B cell (primary cell): ENCODE measurements around the gene ERICH3. TPM values are rescaled to one million over a fixed set of nuclear protein-coding genes. Genes with fewer than 3 reads are reported as not detected.

Source experiments
- ATAC-seq: fragments of 200-7000 bp; cut with Tn5 transposase; one replicate; pipeline ENCODE4 v1.10.0; 2021; ENCODE audit warnings: low read depth, mild to moderate bottlenecking, moderate number of reproducible peaks, moderate library complexity
- CTCF ChIA-PET: fragments of 350-600 bp; sonication (Branson Sonifier 250); formaldehyde crosslinking; loops from one replicate; lab custom pipeline; 2021; ENCODE audit warnings: antibody characterized with exemption, inconsistent platforms; lab: Charles Lee
- POLR2A ChIA-PET: fragments of 350-600 bp; sonication (Branson Sonifier 250); formaldehyde crosslinking; loops from one replicate; lab custom pipeline; 2021; ENCODE audit warnings: antibody characterized with exemption; lab: Charles Lee
- DNase-seq: peaks from one replicate; pipeline ENCODE4 v3.0.0; 2013
- H2AFZ ChIP-seq: 2 replicates; pipeline ENCODE4 v1.6.1; 2012; ENCODE audit warnings: mild to moderate bottlenecking, low read depth, low read length; ENCODE audit not compliant: insufficient read depth, poor library complexity, severe bottlenecking
- H3K27ac ChIP-seq, 2 donors: 1 replicate in 1 of 2; 2 replicates in 1 of 2; pipeline ENCODE4 v1.5.1; 2012 to 2013; ENCODE audit warnings: low read length in 2 of 2, mild to moderate bottlenecking in 2 of 2, moderate library complexity in 1 of 2
- H3K27me3 ChIP-seq, 4 experiments: fragments of 200-600 bp in 1 of 4; sonication (generic) in 1 of 4; replicated peaks in 1 of 4; 1 replicate in 2 of 4; 2 replicates in 2 of 4; pipeline versions ENCODE4 v1.6.1 to v1.7.0; 2013 to 2016; ENCODE audit warnings: low read length in 3 of 4, mild to moderate bottlenecking in 2 of 4, mixed read lengths in 1 of 4, moderate library complexity in 1 of 4; ENCODE audit not compliant: insufficient read depth in 4 of 4, control insufficient read depth in 3 of 4; ENCODE audit errors: control extremely low read depth in 1 of 4
- H3K36me3 ChIP-seq, 2 experiments: replicated peaks in 1 of 2; 1 replicate in 1 of 2; 2 replicates in 1 of 2; pipeline versions ENCODE4 v1.6.1 to v1.7.1; 2013; ENCODE audit warnings: low read length in 1 of 2; ENCODE audit not compliant: insufficient read depth in 2 of 2, control insufficient read depth in 1 of 2; ENCODE audit errors: control extremely low read depth in 1 of 2, extremely low read depth in 1 of 2
- H3K4me1 ChIP-seq, 2 donors: fragments of 200-600 bp in 1 of 2; sonication (generic) in 1 of 2; 1 replicate in 1 of 2; 2 replicates in 1 of 2; pipeline versions ENCODE4 v1.5.1 to v1.6.1; 2013 to 2017; ENCODE audit warnings: low read length in 2 of 2; ENCODE audit not compliant: control insufficient read depth in 2 of 2, insufficient read depth in 2 of 2
- H3K4me2 ChIP-seq: replicated peaks from 2 replicates; pipeline ENCODE3; 2012; ENCODE audit warnings: mild to moderate bottlenecking, low read depth, low read length; ENCODE audit not compliant: poor library complexity, severe bottlenecking
- H3K4me3 ChIP-seq, 5 experiments: fragments of 200-600 bp in 1 of 5; sonication (generic) in 1 of 5; 1 replicate in 3 of 5; 2 replicates in 2 of 5; pipeline versions ENCODE4 v1.5.1 to v1.7.0; 2011 to 2016; ENCODE audit warnings: low read length in 4 of 5, mild to moderate bottlenecking in 4 of 5, low read depth in 2 of 5, control low read depth in 1 of 5, moderate library complexity in 1 of 5; ENCODE audit not compliant: insufficient read depth in 1 of 5; ENCODE audit errors: control extremely low read depth in 1 of 5, extremely low read depth in 1 of 5
- H3K79me2 ChIP-seq: fragments of 200-600 bp; sonication (generic); one replicate; pipeline ENCODE4 v1.6.0; 2016; ENCODE audit warnings: low read length; ENCODE audit not compliant: control insufficient read depth, insufficient read depth
- H3K9ac ChIP-seq: fragments of 200-600 bp; sonication (generic); 2 replicates; pipeline ENCODE4 v1.6.1; 2017; ENCODE audit warnings: mild to moderate bottlenecking, low read length, moderate library complexity
- H3K9me3 ChIP-seq, 3 donors: one replicate each; pipeline versions ENCODE4 v1.6.1 to v1.7.1; 2013; ENCODE audit warnings: low read length in 2 of 3; ENCODE audit not compliant: control insufficient read depth in 2 of 3, insufficient read depth in 1 of 3; ENCODE audit errors: control extremely low read depth in 1 of 3
- H4K20me1 ChIP-seq: 2 replicates; pipeline ENCODE4 v1.6.0; 2012; ENCODE audit warnings: mild to moderate bottlenecking, low read length; ENCODE audit not compliant: insufficient read depth, control insufficient read depth, poor library complexity, severe bottlenecking
- H3K27ac Mint-ChIP-seq: one replicate; pipeline ENCODE4 v1.8.0; 2021; ENCODE audit warnings: mixed read lengths
- H3K27me3 Mint-ChIP-seq: one replicate; pipeline ENCODE4 v1.8.0; 2021; ENCODE audit warnings: mixed read lengths
- H3K4me1 Mint-ChIP-seq: one replicate; pipeline ENCODE4 v1.8.0; 2021; ENCODE audit warnings: mixed read lengths
- H3K4me3 Mint-ChIP-seq: one replicate; pipeline ENCODE4 v1.8.0; 2021; ENCODE audit warnings: mixed read lengths
- H3K9me3 Mint-ChIP-seq: one replicate; pipeline ENCODE4 v1.8.0; 2022; ENCODE audit warnings: mixed read lengths; ENCODE audit not compliant: insufficient read depth
- EZH2 ChIP-seq: IDR thresholded peaks from 2 replicates; pipeline ENCODE4 v1.6.1; 2012; ENCODE audit warnings: borderline replicate concordance, low read depth, mild to moderate bottlenecking, moderate library complexity, low read length; ENCODE audit not compliant: insufficient read depth, poor library complexity, severe bottlenecking
- WGBS: methylation state at CpG from one replicate; pipeline ENCODE4 v1.1.5; 2013; ENCODE audit warnings: missing lambda C conversion rate; ENCODE audit not compliant: insufficient coverage; 5-methylcytosine and 5-hydroxymethylcytosine counted together
- intact Hi-C: fragments of 100-400 bp; cut with micrococcal nuclease; formaldehyde crosslinking; loops from one replicate; pipeline ENCODE4 v1.10.0; 2022
- polyA plus RNA-seq: library from polyadenylated mRNA; depleted of rRNA; stranded (reverse); fragments of >200 nt; gene quantifications from 2 replicates; pipeline ENCODE4 v1.2.3, GENCODE V29; 2012
- total RNA-seq, 2 donors: library from RNA; stranded (reverse); fragments of 120-200 nt in 1 of 2; gene quantifications; 1 replicate in 1 of 2; 2 replicates in 1 of 2; pipeline versions ENCODE4 v1.2.3 to v1.2.4, GENCODE V29; 2013 to 2022
- TF ChIP-seq, protein P1 (sequence below): fragments of 200-600 bp; IDR thresholded peaks from one replicate; pipeline ENCODE4 v1.8.0; 2022; ENCODE audit warnings: antibody characterized with exemption, mild to moderate bottlenecking

ERICH3 gene
- total and polyA plus RNA-seq, 2 donors (not counting 1 experiment from before 2014, with no cell fraction given), result 0.03 to 0.27 TPM

DNA sequence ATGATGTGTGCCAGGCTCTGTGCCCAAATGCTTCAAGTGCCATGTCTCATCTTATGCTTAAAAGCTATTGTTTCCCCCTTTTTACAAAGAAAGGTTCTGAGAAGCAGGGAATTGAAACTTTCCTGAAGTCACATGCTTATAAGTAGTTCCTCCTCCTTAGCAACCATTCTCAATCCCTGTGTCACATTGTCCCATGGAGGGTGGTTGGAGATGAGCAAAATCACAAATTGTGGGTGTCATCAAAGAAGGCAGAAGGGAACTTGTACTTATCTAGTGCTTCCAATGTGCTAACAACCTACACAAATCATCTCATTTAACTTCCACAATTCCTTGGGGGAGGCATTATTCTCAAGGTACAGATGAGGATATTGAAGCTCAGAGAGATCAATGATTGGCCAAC is 10.1 kb upstream of the ERICH3 start:
- intact Hi-C loops, result no loop called here
- H3K27me3 Mint-ChIP-seq, result no peaks in the 10 kb centered on the region
- no peaks in the 10 kb centered on the region for H3K27me3 ChIP-seq
- no peak overlapping the region for H3K4me3 Mint-ChIP-seq
- DNase-seq (no peak), ATAC-seq (no peak)
- no peaks in the 10 kb centered on the region for H4K20me1 ChIP-seq
- H3K4me1 ChIP-seq, result peaks cover 2 to 4% of the 10 kb centered on the region in 2 donors
- H3K36me3 ChIP-seq, result no peaks in the 10 kb centered on the region
- ChIA-PET POLR2A (no interaction called here), CTCF (no interaction called here)
- no peak overlapping the region for H3K27ac Mint-ChIP-seq
- no peaks in the 10 kb centered on the region for H3K9me3 Mint-ChIP-seq
- no peak overlapping the region for H3K4me3 ChIP-seq
- no peak overlapping the region for H3K9ac ChIP-seq
- no peaks in the 10 kb centered on the region for H3K9me3 ChIP-seq
- no peak overlapping the region for H3K27ac ChIP-seq
- H3K79me2 ChIP-seq, result no peaks in the 10 kb centered on the region
- TF ChIP-seq EZH2, result no peak
- TF ChIP-seq, protein P1, sequence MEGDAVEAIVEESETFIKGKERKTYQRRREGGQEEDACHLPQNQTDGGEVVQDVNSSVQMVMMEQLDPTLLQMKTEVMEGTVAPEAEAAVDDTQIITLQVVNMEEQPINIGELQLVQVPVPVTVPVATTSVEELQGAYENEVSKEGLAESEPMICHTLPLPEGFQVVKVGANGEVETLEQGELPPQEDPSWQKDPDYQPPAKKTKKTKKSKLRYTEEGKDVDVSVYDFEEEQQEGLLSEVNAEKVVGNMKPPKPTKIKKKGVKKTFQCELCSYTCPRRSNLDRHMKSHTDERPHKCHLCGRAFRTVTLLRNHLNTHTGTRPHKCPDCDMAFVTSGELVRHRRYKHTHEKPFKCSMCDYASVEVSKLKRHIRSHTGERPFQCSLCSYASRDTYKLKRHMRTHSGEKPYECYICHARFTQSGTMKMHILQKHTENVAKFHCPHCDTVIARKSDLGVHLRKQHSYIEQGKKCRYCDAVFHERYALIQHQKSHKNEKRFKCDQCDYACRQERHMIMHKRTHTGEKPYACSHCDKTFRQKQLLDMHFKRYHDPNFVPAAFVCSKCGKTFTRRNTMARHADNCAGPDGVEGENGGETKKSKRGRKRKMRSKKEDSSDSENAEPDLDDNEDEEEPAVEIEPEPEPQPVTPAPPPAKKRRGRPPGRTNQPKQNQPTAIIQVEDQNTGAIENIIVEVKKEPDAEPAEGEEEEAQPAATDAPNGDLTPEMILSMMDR, result no peak
- H3K4me1 Mint-ChIP-seq, result peaks cover 17% of the 10 kb centered on the region
- no peak overlapping the region for H3K4me2 ChIP-seq
- H2AFZ ChIP-seq, result no peak overlapping the region

DNA sequence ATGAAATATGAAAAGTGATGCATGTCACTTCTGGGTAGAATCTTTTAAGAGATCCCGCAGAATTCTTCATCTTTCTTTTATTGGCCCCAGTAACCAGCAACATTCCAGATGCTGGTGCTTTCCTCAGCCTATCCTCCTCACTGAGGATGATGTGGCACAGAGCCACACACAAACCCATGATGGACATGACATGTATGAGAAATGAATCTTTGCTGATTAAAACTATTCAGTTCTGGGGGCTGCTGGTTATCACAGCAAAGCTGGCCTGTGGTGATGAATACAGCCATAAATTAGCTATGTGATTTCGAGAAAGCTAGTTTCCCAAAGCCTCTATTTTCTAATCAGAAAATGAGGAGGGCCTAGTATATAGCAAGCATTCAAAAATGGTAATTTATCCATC is 8.3 kb upstream of the ERICH3 start:
- no peaks in the 10 kb centered on the region for H3K79me2 ChIP-seq
- CTCF ChIA-PET, result no interaction called here
- H3K4me3 ChIP-seq, result no peak overlapping the region
- H3K4me1 ChIP-seq, result peaks cover 2 to 4% of the 10 kb centered on the region in 2 donors
- TF ChIP-seq, protein P1, result no peak
- H4K20me1 ChIP-seq, result no peaks in the 10 kb centered on the region
- H3K9me3 ChIP-seq, result no peaks in the 10 kb centered on the region
- no peak overlapping the region for H3K4me2 ChIP-seq
- no peaks in the 10 kb centered on the region for H3K9me3 Mint-ChIP-seq
- no peak overlapping the region for H3K27ac ChIP-seq
- H3K4me3 Mint-ChIP-seq, result no peak overlapping the region
- WGBS, result no CpG with 5 or more reads among the region's 2 CpGs
- POLR2A ChIA-PET, result no interaction called here
- peaks cover 17% of the 10 kb centered on the region for H3K4me1 Mint-ChIP-seq
- no peak overlapping the region for H2AFZ ChIP-seq
- DNase-seq (no peak), ATAC-seq (no peak)
- H3K27ac Mint-ChIP-seq, result no peak overlapping the region
- H3K36me3 ChIP-seq, result no peaks in the 10 kb centered on the region
- H3K27me3 Mint-ChIP-seq, result no peaks in the 10 kb centered on the region
- H3K9ac ChIP-seq, result no peak overlapping the region
- no peaks in the 10 kb centered on the region for H3K27me3 ChIP-seq
- intact Hi-C loops, result no loop called here
